Neuronal stem cell (in vitro differentiated cells): ENCODE measurements around the gene RPP30.

Source experiments
- DNase-seq: peaks from one replicate; pipeline ENCODE4 v3.0.0-alpha.2; 2013; ENCODE audit warnings: low spot score
- H2AFZ ChIP-seq: one replicate; pipeline ENCODE4 v1.6.1; 2013; ENCODE audit warnings: mild to moderate bottlenecking, low read length, inconsistent platforms
- H2AK5ac ChIP-seq: 2 replicates; pipeline ENCODE4 v1.6.1; 2013; ENCODE audit warnings: low read depth, mild to moderate bottlenecking, inconsistent platforms, low read length, moderate library complexity, mixed read lengths
- H2BK120ac ChIP-seq: 2 replicates; pipeline ENCODE4 v1.6.1; 2013; ENCODE audit warnings: low read depth, mild to moderate bottlenecking, inconsistent platforms, low read length, moderate library complexity, mixed read lengths
- H2BK12ac ChIP-seq: one replicate; pipeline ENCODE4 v1.6.1; 2013; ENCODE audit warnings: low read length, inconsistent platforms
- H2BK15ac ChIP-seq: 2 replicates; pipeline ENCODE4 v1.6.1; 2013; ENCODE audit warnings: mild to moderate bottlenecking, low read length, inconsistent platforms, mixed read lengths
- H2BK5ac ChIP-seq: one replicate; pipeline ENCODE4 v1.6.1; 2013; ENCODE audit warnings: inconsistent platforms, mild to moderate bottlenecking, low read length, moderate library complexity
- H3K14ac ChIP-seq: one replicate; pipeline ENCODE4 v1.6.1; 2013; ENCODE audit warnings: low read length, inconsistent platforms
- H3K18ac ChIP-seq: 2 replicates; pipeline ENCODE4 v1.6.1; 2013; ENCODE audit warnings: low read length, inconsistent platforms
- H3K23ac ChIP-seq: 2 replicates; pipeline ENCODE4 v1.6.1; 2013; ENCODE audit warnings: low read depth, mild to moderate bottlenecking, mixed read lengths, low read length, inconsistent platforms; ENCODE audit not compliant: poor library complexity
- H3K27ac ChIP-seq: replicated peaks from 3 replicates; pipeline ENCODE4 v1.5.1; 2013; ENCODE audit warnings: low read length, inconsistent platforms
- H3K27me3 ChIP-seq, 3 experiments: 2 replicates each; pipeline ENCODE4 v1.6.1; 2013; ENCODE audit warnings: low read length in 3 of 3, mild to moderate bottlenecking in 2 of 3, inconsistent platforms in 1 of 3, low read depth in 1 of 3, mixed read lengths in 1 of 3, moderate library complexity in 1 of 3; ENCODE audit not compliant: control insufficient read depth in 3 of 3, insufficient read depth in 3 of 3
- H3K36me3 ChIP-seq, 2 donors: replicated peaks in 1 of 2; 2 replicates each; pipeline ENCODE4 v1.6.1; 2013; ENCODE audit warnings: low read length in 2 of 2; ENCODE audit not compliant: control insufficient read depth in 2 of 2, insufficient read depth in 2 of 2
- H3K4ac ChIP-seq: 2 replicates; pipeline ENCODE4 v1.6.1; 2013; ENCODE audit warnings: inconsistent platforms, mild to moderate bottlenecking, low read length, moderate library complexity
- H3K4me1 ChIP-seq, 2 donors: 1 replicate in 1 of 2; 2 replicates in 1 of 2; pipeline ENCODE4 v1.6.1; 2013; ENCODE audit warnings: low read length in 2 of 2, low read depth in 1 of 2; ENCODE audit not compliant: control insufficient read depth in 2 of 2, insufficient read depth in 1 of 2
- H3K4me2 ChIP-seq: one replicate; pipeline ENCODE4 v1.6.1; 2013; ENCODE audit warnings: mild to moderate bottlenecking, low read length, inconsistent platforms; ENCODE audit not compliant: insufficient read depth, poor library complexity, severe bottlenecking
- H3K4me3 ChIP-seq, 2 donors: 2 replicates each; pipeline ENCODE4 v1.5.1; 2013; ENCODE audit warnings: low read length in 2 of 2, mild to moderate bottlenecking in 2 of 2, inconsistent platforms in 1 of 2, moderate library complexity in 1 of 2
- H3K79me1 ChIP-seq: one replicate; pipeline ENCODE4 v1.6.1; 2013; ENCODE audit warnings: low read depth, mild to moderate bottlenecking, inconsistent platforms, low read length, moderate library complexity
- H3K9ac ChIP-seq: one replicate; pipeline ENCODE4 v1.6.1; 2013; ENCODE audit warnings: mild to moderate bottlenecking, low read depth, low read length, inconsistent platforms; ENCODE audit not compliant: poor library complexity
- H3K9me3 ChIP-seq, 2 donors: replicated peaks in 1 of 2; 2 replicates each; pipeline versions ENCODE3 to v1.6.1; 2013; ENCODE audit warnings: low read length in 2 of 2, mild to moderate bottlenecking in 2 of 2, inconsistent platforms in 1 of 2, low read depth in 1 of 2, mixed read lengths in 1 of 2, moderate library complexity in 1 of 2; ENCODE audit not compliant: control insufficient read depth in 2 of 2, insufficient read depth in 1 of 2
- H4K8ac ChIP-seq: one replicate; pipeline ENCODE4 v1.6.1; 2013; ENCODE audit warnings: low read depth, mild to moderate bottlenecking, inconsistent platforms, low read length, moderate library complexity
- H4K91ac ChIP-seq: one replicate; pipeline ENCODE4 v1.6.1; 2013; ENCODE audit warnings: low read length, low read depth, mild to moderate bottlenecking, inconsistent platforms; ENCODE audit not compliant: poor library complexity
- WGBS, 2 donors: extraction: QIAGEN DNeasy Blood & Tissue Kit; methylation state at CpG; one replicate each; pipeline ENCODE4 v1.1.7; 2013; ENCODE audit warnings: missing lambda C conversion rate in 2 of 2, mixed read lengths in 1 of 2; ENCODE audit not compliant: insufficient read length in 2 of 2, insufficient replicate concordance in 1 of 2; ENCODE audit errors: extremely low coverage in 2 of 2; 5-methylcytosine and 5-hydroxymethylcytosine counted together

Gene RPP30

GRCh38 chr10:90884431-90884830, 12.7 kb downstream of the RPP30 start:
- H3K4me1 ChIP-seq = no peaks in the 10 kb centered on the region
- no peaks in the 10 kb centered on the region for H3K9me3 ChIP-seq
- no peak overlapping the region for H4K8ac ChIP-seq
- no peak overlapping the region for H3K14ac ChIP-seq
- H2AK5ac ChIP-seq = no peak overlapping the region
- no peak overlapping the region for H2BK120ac ChIP-seq
- no peak overlapping the region for H2BK12ac ChIP-seq
- H3K9ac ChIP-seq = no peak overlapping the region
- WGBS, 2 donors = no CpG with 5 or more reads among the region's 3 CpGs
- no peaks in the 10 kb centered on the region for H3K79me1 ChIP-seq
- H3K4ac ChIP-seq = no peak overlapping the region
- DNase-seq = no peak
- no peak overlapping the region for H2BK15ac ChIP-seq
- no peak overlapping the region for H3K27ac ChIP-seq
- no peak overlapping the region for H2AFZ ChIP-seq
- no peak overlapping the region for H3K18ac ChIP-seq
- no peak overlapping the region for H4K91ac ChIP-seq
- H3K36me3 ChIP-seq = peaks cover 11 to 97% of the 10 kb centered on the region in 2 donors
- no peak overlapping the region for H3K23ac ChIP-seq
- H2BK5ac ChIP-seq = no peak overlapping the region
- no peak overlapping the region for H3K4me2 ChIP-seq
- no peaks in the 10 kb centered on the region for H3K27me3 ChIP-seq
- no peak overlapping the region for H3K4me3 ChIP-seq

GRCh38 chr10:90885176-90885575, 13.4 kb downstream of the RPP30 start:
- no peak overlapping the region for H3K4ac ChIP-seq
- no peak overlapping the region for H3K4me3 ChIP-seq
- H3K14ac ChIP-seq = no peak overlapping the region
- no peak overlapping the region for H4K91ac ChIP-seq
- no peak overlapping the region for H3K27ac ChIP-seq
- H2BK5ac ChIP-seq = no peak overlapping the region
- no peak overlapping the region for H4K8ac ChIP-seq
- H2AK5ac ChIP-seq = no peak overlapping the region
- no CpG with 5 or more reads among the region's 1 CpG for WGBS, 2 donors
- no peak overlapping the region for H2BK15ac ChIP-seq
- no peak overlapping the region for H2BK12ac ChIP-seq
- no peaks in the 10 kb centered on the region for H3K9me3 ChIP-seq
- no peak overlapping the region for H2AFZ ChIP-seq
- no peaks in the 10 kb centered on the region for H3K4me1 ChIP-seq
- H3K18ac ChIP-seq = no peak overlapping the region
- no peak overlapping the region for H3K23ac ChIP-seq
- no peaks in the 10 kb centered on the region for H3K27me3 ChIP-seq
- DNase-seq = no peak
- no peaks in the 10 kb centered on the region for H3K79me1 ChIP-seq
- H3K9ac ChIP-seq = no peak overlapping the region
- H2BK120ac ChIP-seq = no peak overlapping the region
- H3K4me2 ChIP-seq = no peak overlapping the region
- H3K36me3 ChIP-seq = peaks cover 10 to 98% of the 10 kb centered on the region in 2 donors

DNA sequence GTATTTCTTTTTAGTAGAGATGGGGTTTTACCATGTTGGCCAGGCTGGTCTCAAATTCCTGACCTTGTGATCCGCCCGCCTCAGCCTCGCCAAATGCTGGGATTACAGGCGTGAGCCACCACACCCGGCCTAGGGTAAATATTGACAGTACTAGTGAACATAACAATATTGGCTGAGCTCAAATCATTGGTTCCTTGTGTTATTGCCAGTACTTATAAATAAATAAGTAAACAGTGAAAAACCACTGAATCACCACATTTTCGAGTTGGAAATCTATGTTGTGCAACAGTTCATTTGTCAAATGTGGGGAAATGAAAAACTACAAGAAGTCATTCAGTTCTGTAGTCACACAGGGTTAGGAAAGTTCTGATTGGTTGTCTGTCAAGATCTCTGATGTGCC, 15.8 kb downstream of the RPP30 start:
- DNase-seq = no peak
- Histone ChIP-seq H2AK5ac (no peak overlapping the region), H2BK5ac (no peak overlapping the region), H3K4me1 (no peaks in the 10 kb centered on the region), H2BK12ac (no peak overlapping the region), H2BK15ac (no peak overlapping the region), H3K79me1 (no peaks in the 10 kb centered on the region), H3K27me3 (no peaks in the 10 kb centered on the region), H4K91ac (no peak overlapping the region), H3K9me3 (no peaks in the 10 kb centered on the region), H3K27ac (no peak overlapping the region), H2BK120ac (no peak overlapping the region), H3K23ac (no peak overlapping the region), H3K36me3 (peaks cover 10 to 98% of the 10 kb centered on the region in 2 donors), H2AFZ (no peak overlapping the region), H3K4ac (no peak overlapping the region), H3K14ac (no peak overlapping the region), H3K4me2 (no peak overlapping the region), H4K8ac (no peak overlapping the region), H3K18ac (no peak overlapping the region), H3K9ac (no peak overlapping the region), H3K4me3 (no peak overlapping the region)
- no CpG with 5 or more reads among the region's 6 CpGs for WGBS, 2 donors

DNA sequence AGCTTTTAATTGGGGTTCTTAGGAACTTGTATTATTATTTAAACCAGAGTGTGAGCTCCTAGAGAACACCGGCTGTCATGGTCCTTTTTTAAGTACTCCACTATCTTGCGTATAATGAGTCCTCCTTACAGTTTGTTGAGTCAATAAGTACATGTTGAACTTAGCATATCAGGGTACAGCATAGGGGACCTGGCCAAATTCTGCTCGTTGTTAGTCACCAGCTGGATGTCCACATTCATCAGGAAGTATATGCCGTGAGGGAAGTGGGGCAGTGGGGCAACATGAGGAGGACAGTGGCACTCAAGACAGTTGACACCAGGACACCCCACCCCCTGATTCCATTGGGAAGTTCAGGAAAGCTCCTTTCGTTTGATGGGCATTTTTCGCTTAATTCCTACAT, 16.6 kb downstream of the RPP30 start:
- H2AK5ac ChIP-seq = no peak overlapping the region
- no peaks in the 10 kb centered on the region for H3K79me1 ChIP-seq
- H3K36me3 ChIP-seq = peaks cover 12 to 99% of the 10 kb centered on the region in 2 donors
- no peak overlapping the region for H2BK15ac ChIP-seq
- no peak overlapping the region for H3K4me2 ChIP-seq
- no peak overlapping the region for H3K23ac ChIP-seq
- H4K8ac ChIP-seq = no peak overlapping the region
- H2AFZ ChIP-seq = no peak overlapping the region
- H3K27ac ChIP-seq = no peak overlapping the region
- no CpG with 5 or more reads among the region's 6 CpGs for WGBS, 2 donors
- no peak overlapping the region for H4K91ac ChIP-seq
- no peak overlapping the region for H3K18ac ChIP-seq
- no peaks in the 10 kb centered on the region for H3K27me3 ChIP-seq
- no peak overlapping the region for H2BK12ac ChIP-seq
- no peaks in the 10 kb centered on the region for H3K9me3 ChIP-seq
- no peak overlapping the region for H3K4ac ChIP-seq
- H2BK120ac ChIP-seq = no peak overlapping the region
- H2BK5ac ChIP-seq = no peak overlapping the region
- no peak overlapping the region for H3K9ac ChIP-seq
- no peak for DNase-seq
- no peaks in the 10 kb centered on the region for H3K4me1 ChIP-seq
- H3K4me3 ChIP-seq = no peak overlapping the region
- H3K14ac ChIP-seq = no peak overlapping the region
